K562 (cell line): Measurements from ENCODE around the gene HDLBP. TPM values are rescaled to one million over a fixed set of nuclear protein-coding genes. Genes with fewer than 3 reads are reported as not detected.

Experiments
- BRD4 ChIP-seq: fragments of 200-600 bp; sonication (generic); IDR thresholded peaks from 2 replicates; pipeline ENCODE4 v1.6.1; 2017; ENCODE audit warnings: inconsistent platforms
- BRF1 ChIP-seq: IDR thresholded peaks from 3 replicates; pipeline ENCODE4 v1.6.1; 2011; ENCODE audit warnings: borderline replicate concordance, mild to moderate bottlenecking; ENCODE audit not compliant: insufficient read length; ENCODE audit errors: extremely low read depth
- DACH1 ChIP-seq: fragments of 450-650 bp; IDR thresholded peaks from 2 replicates; pipeline ENCODE4 v1.6.1; 2018; ENCODE audit not compliant: partially characterized antibody
- DPF2 ChIP-seq: fragments of 450-650 bp; IDR thresholded peaks from 2 replicates; pipeline ENCODE4 v1.6.1; 2016
- FOXM1 ChIP-seq, 2 experiments: fragments of 450-650 bp in 1 of 2; sonication (generic) in 1 of 2; formaldehyde crosslinking in 1 of 2; IDR thresholded peaks; 2 replicates each; pipeline versions ENCODE4 v1.6.1 to v1.9.0; 2017 to 2022; ENCODE audit warnings: low read depth in 2 of 2, mild to moderate bottlenecking in 2 of 2, missing genetic modification reagents in 1 of 2, moderate library complexity in 1 of 2
- KAT2B ChIP-seq: IDR thresholded peaks from one replicate; pipeline ENCODE4 v1.6.1; 2012; ENCODE audit warnings: low read depth, mild to moderate bottlenecking, control low read depth, inconsistent platforms, low read length, moderate library complexity
- LCOR ChIP-seq: sonication (generic); formaldehyde crosslinking; IDR thresholded peaks from 2 replicates; pipeline ENCODE4 v1.8.0; 2022; ENCODE audit warnings: mild to moderate bottlenecking, missing genetic modification reagents
- MXD1 ChIP-seq: fragments of 250-450 bp; sonication (Bioruptor Pico); IDR thresholded peaks from 2 replicates; pipeline ENCODE4 v1.8.0; 2021; ENCODE audit warnings: borderline replicate concordance, mild to moderate bottlenecking, moderate library complexity; ENCODE audit not compliant: poor library complexity, severe bottlenecking
- NKRF ChIP-seq: fragments of 450-650 bp; IDR thresholded peaks from 2 replicates; pipeline ENCODE4 v1.6.1; 2016; ENCODE audit warnings: borderline replicate concordance
- PML ChIP-seq: IDR thresholded peaks from 2 replicates; pipeline ENCODE4 v1.6.1; 2012; ENCODE audit warnings: low read length, inconsistent platforms
- TAF9B ChIP-seq: fragments of 450-650 bp; IDR thresholded peaks from 2 replicates; pipeline ENCODE4 v1.6.1; 2018; ENCODE audit warnings: mild to moderate bottlenecking; ENCODE audit not compliant: partially characterized antibody
- TCF15 ChIP-seq: fragments of 250-450 bp; sonication (Bioruptor Pico); IDR thresholded peaks from 2 replicates; pipeline ENCODE4 v1.8.0; 2022; ENCODE audit warnings: moderate library complexity, mild to moderate bottlenecking, inconsistent platforms
- ZBED1 ChIP-seq: IDR thresholded peaks from 2 replicates; pipeline ENCODE4 v1.6.1; 2014
- ZNF197 ChIP-seq: fragments of 200-800 bp; sonication (Bioruptor generic); IDR thresholded peaks from 2 replicates; pipeline ENCODE4 v1.6.1; 2016; ENCODE audit warnings: low read depth, missing genetic modification characterization, missing compliant biosample characterization
- ZNF24 ChIP-seq: fragments of 450-650 bp; IDR thresholded peaks from 2 replicates; pipeline ENCODE4 v1.6.1; 2016
- ZNF324 ChIP-seq: fragments of 250-450 bp; sonication (Bioruptor Pico); IDR thresholded peaks from 2 replicates; pipeline ENCODE4 v1.4.0; 2020; ENCODE audit warnings: mild to moderate bottlenecking
- ZNF444 ChIP-seq: fragments of 250-450 bp; sonication (Bioruptor Pico); IDR thresholded peaks from 2 replicates; pipeline ENCODE4 v1.4.0; 2020; ENCODE audit warnings: mild to moderate bottlenecking, moderate library complexity
- ZNF778 ChIP-seq: fragments of 450-650 bp; formaldehyde crosslinking; IDR thresholded peaks from 2 replicates; pipeline ENCODE4 v1.4.0; 2020; ENCODE audit warnings: mild to moderate bottlenecking, moderate library complexity
- polyA plus RNA-seq, 8 experiments: library from polyadenylated mRNA; depleted of rRNA in 4 of 8; stranded (reverse) in 5 of 8; unstranded in 3 of 8; fragments of >200 nt; fragmentation: Nextera tagmentation in 2 of 8; fragmentation: Illumina TruSeq in 1 of 8; extraction: Ambion mirVana in 2 of 8; extraction: Trizol in 1 of 8; gene quantifications; 2 replicates each; pipeline versions ENCODE4 v1.2.1 to v1.2.3, GENCODE V29; 2011 to 2014; ENCODE audit warnings: inconsistent platforms in 1 of 8, missing spikeins in 1 of 8
- total RNA-seq, 7 experiments: library from RNA; depleted of rRNA in 6 of 7; stranded (reverse); fragments of >200 nt in 6 of 7; fragmentation: Illumina TruSeq in 2 of 7; extraction: Trizol in 2 of 7; gene quantifications; 2 replicates each; pipeline versions ENCODE4 v1.2.1 to v1.2.3, GENCODE V29; 2011 to 2021; ENCODE audit warnings: low replicate concordance in 1 of 7
- TF ChIP-seq, protein P1 (sequence below): fragments of 450-650 bp; IDR thresholded peaks from 2 replicates; pipeline ENCODE4 v1.6.1; 2017; ENCODE audit warnings: antibody characterized with exemption
- TF ChIP-seq, protein P2 (sequence below): fragments of 450-650 bp; IDR thresholded peaks from 2 replicates; pipeline ENCODE4 v1.6.1; 2016; ENCODE audit warnings: low read depth, mild to moderate bottlenecking, moderate library complexity
- TF ChIP-seq, protein P3 (sequence below): conservative IDR thresholded peaks from 2 replicates; pipeline ENCODE4 v1.6.1; 2011; ENCODE audit warnings: low read depth, mild to moderate bottlenecking, low read length; ENCODE audit not compliant: control insufficient read depth

The HDLBP gene
- total and polyA plus RNA-seq, 9 of the 15 experiments (the other 6 are each of a cell fraction or from before 2014, with no cell fraction given) = 24.4 to 378 (median 146) TPM

- TF ChIP-seq ZNF324 (CRISPR knock-in tag) = no peak
- no peak for TF ChIP-seq ZNF444 (CRISPR knock-in tag)
- TF ChIP-seq MXD1 (CRISPR knock-in tag) = no peak
- 0 out of 2 replicates have a peak, but pooled peaks have one; percentile 43 for TF ChIP-seq LCOR (CRISPR knock-in tag)
- peak; percentile 70 for TF ChIP-seq PML
- TF ChIP-seq, protein P1, sequence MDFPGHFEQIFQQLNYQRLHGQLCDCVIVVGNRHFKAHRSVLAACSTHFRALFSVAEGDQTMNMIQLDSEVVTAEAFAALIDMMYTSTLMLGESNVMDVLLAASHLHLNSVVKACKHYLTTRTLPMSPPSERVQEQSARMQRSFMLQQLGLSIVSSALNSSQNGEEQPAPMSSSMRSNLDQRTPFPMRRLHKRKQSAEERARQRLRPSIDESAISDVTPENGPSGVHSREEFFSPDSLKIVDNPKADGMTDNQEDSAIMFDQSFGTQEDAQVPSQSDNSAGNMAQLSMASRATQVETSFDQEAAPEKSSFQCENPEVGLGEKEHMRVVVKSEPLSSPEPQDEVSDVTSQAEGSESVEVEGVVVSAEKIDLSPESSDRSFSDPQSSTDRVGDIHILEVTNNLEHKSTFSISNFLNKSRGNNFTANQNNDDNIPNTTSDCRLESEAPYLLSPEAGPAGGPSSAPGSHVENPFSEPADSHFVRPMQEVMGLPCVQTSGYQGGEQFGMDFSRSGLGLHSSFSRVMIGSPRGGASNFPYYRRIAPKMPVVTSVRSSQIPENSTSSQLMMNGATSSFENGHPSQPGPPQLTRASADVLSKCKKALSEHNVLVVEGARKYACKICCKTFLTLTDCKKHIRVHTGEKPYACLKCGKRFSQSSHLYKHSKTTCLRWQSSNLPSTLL = no peak
- peak; percentile 86; the same call in 1 of the 2 replicates for TF ChIP-seq BRD4
- peak; percentile 68; the same call in 1 of the 2 replicates for TF ChIP-seq NKRF
- no peak for TF ChIP-seq ZBED1
- TF ChIP-seq, protein P2, sequence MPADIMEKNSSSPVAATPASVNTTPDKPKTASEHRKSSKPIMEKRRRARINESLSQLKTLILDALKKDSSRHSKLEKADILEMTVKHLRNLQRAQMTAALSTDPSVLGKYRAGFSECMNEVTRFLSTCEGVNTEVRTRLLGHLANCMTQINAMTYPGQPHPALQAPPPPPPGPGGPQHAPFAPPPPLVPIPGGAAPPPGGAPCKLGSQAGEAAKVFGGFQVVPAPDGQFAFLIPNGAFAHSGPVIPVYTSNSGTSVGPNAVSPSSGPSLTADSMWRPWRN = no peak; the same call in 1 of the 2 replicates
- TF ChIP-seq DACH1 = no peak
- TF ChIP-seq, protein P3, sequence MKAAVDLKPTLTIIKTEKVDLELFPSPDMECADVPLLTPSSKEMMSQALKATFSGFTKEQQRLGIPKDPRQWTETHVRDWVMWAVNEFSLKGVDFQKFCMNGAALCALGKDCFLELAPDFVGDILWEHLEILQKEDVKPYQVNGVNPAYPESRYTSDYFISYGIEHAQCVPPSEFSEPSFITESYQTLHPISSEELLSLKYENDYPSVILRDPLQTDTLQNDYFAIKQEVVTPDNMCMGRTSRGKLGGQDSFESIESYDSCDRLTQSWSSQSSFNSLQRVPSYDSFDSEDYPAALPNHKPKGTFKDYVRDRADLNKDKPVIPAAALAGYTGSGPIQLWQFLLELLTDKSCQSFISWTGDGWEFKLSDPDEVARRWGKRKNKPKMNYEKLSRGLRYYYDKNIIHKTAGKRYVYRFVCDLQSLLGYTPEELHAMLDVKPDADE = no peak
- TF ChIP-seq KAT2B = no peak
- TF ChIP-seq TCF15 (CRISPR knock-in tag) = no peak
- TF ChIP-seq ZNF24 = no peak
- no peak for TF ChIP-seq ZNF778
- peak; percentile 34; the same call in 1 of the 2 replicates for TF ChIP-seq DPF2
- no peak for TF ChIP-seq BRF1
- TF ChIP-seq ZNF197 (CRISPR knock-in tag) = 0 out of 2 replicates have a peak, but pooled peaks have one; percentile 56
- no peak for TF ChIP-seq FOXM1 (IDR thresholded peaks at IDR 0.05; ENCODE audit: low read depth)
- no peak for TF ChIP-seq FOXM1 (CRISPR knock-in tag; IDR thresholded peaks at IDR 0.05; ENCODE audit: low read depth)
- TF ChIP-seq TAF9B = peak; percentile 95
These were observed at the start of gene HDLBP (continued) for GRCh38 chr2:241315093-241315878.
